GM12801 (cell line): ENCODE data around the gene FAM120B.

Experiments
- CTCF ChIP-seq: IDR thresholded peaks from one replicate; pipeline ENCODE4 v1.5.1; 2011; ENCODE audit warnings: control low read depth; ENCODE audit not compliant: insufficient read length; ENCODE audit errors: extremely low read depth

Gene FAM120B

GRCh38 chr6:170263410-170263809, 43.1 kb upstream of the FAM120B start:
- no peak for TF ChIP-seq CTCF

- TF ChIP-seq CTCF = no peak
Observed at GRCh38 chr6:170264086-170264485, 42.5 kb upstream of the FAM120B start.

GRCh38 chr6:170265655-170266054, 40.9 kb upstream of the FAM120B start:
- TF ChIP-seq CTCF = no peak

GRCh38 chr6:170266061-170266825, 40.3 kb upstream of the FAM120B start:
- no peak for TF ChIP-seq CTCF

- TF ChIP-seq CTCF = no peak
Observed at GRCh38 chr6:170267688-170268087, 38.9 kb upstream of the FAM120B start.

GRCh38 chr6:170268216-170269129, 38.1 kb upstream of the FAM120B start:
- no peak for TF ChIP-seq CTCF

GRCh38 chr6:170269151-170269845, 37.3 kb upstream of the FAM120B start:
- no peak for TF ChIP-seq CTCF
